ENCODE results near the gene BICC1.

Gene BICC1

GRCh38 chr10:58675321-58675720 is 162.6 kb downstream of the BICC1 start:
- no peak for DNase-seq (ENCODE audit: low read depth)
- no peak for TF ChIP-seq CTCF (conservative IDR thresholded peaks at IDR 0.05; ENCODE audit: low read length)
- no peak overlapping the region for H3K4me3 ChIP-seq (ENCODE audit: low read length)

GRCh38 chr10:58691528-58691927 is 178.9 kb downstream of the BICC1 start:
- DNase-seq (ENCODE audit: low read depth) = no peak
- H3K4me3 ChIP-seq (ENCODE audit: low read length) = no peak overlapping the region
- no peak for TF ChIP-seq CTCF (conservative IDR thresholded peaks at IDR 0.05; ENCODE audit: low read length)

- no peak for DNase-seq (ENCODE audit: low read depth)
- H3K4me3 ChIP-seq (ENCODE audit: low read length) = no peak overlapping the region
- TF ChIP-seq CTCF (conservative IDR thresholded peaks at IDR 0.05; ENCODE audit: low read length) = no peak
These were observed 181.2 kb downstream of the BICC1 start for GRCh38 chr10:58693919-58694318.

GRCh38 chr10:58695022-58695421 is 182.3 kb downstream of the BICC1 start:
- DNase-seq (ENCODE audit: low read depth) = no peak
- TF ChIP-seq CTCF (conservative IDR thresholded peaks at IDR 0.05; ENCODE audit: low read length) = no peak
- H3K4me3 ChIP-seq (ENCODE audit: low read length) = no peak overlapping the region

GRCh38 chr10:58696736-58697135 is 184.1 kb downstream of the BICC1 start:
- H3K4me3 ChIP-seq (ENCODE audit: low read length) = no peak overlapping the region
- peak; percentile 63 for DNase-seq (ENCODE audit: low read depth)
- TF ChIP-seq CTCF (conservative IDR thresholded peaks at IDR 0.05; ENCODE audit: low read length) = no peak

- no peak overlapping the region for H3K4me3 ChIP-seq (ENCODE audit: low read length)
- no peak for DNase-seq (ENCODE audit: low read depth)
- TF ChIP-seq CTCF (conservative IDR thresholded peaks at IDR 0.05; ENCODE audit: low read length) = no peak
These were observed 185.0 kb downstream of the BICC1 start for GRCh38 chr10:58697691-58698090.

GRCh38 chr10:58698777-58699356 is 186.2 kb downstream of the BICC1 start:
- DNase-seq (ENCODE audit: low read depth) = peak; percentile 64
- no peak overlapping the region for H3K4me3 ChIP-seq (ENCODE audit: low read length)
- no peak for TF ChIP-seq CTCF (conservative IDR thresholded peaks at IDR 0.05; ENCODE audit: low read length)

Data from AG10803 (cell line).